Ishikawa (cell line): ENCODE measurements around the gene CSNK1D.

Source experiments
- CEBPB ChIP-seq: IDR thresholded peaks from 2 replicates; pipeline ENCODE4 v1.6.1; 2012
- CREB1 ChIP-seq: IDR thresholded peaks from 2 replicates; pipeline ENCODE4 v1.6.1; 2012; ENCODE audit warnings: low read depth
- EGR1 ChIP-seq: IDR thresholded peaks from 2 replicates; pipeline ENCODE4 v1.6.1; 2012
- EP300 ChIP-seq: IDR thresholded peaks from 2 replicates; pipeline ENCODE4 v1.6.1; 2012; ENCODE audit warnings: borderline replicate concordance
- FOXM1 ChIP-seq: IDR thresholded peaks from 2 replicates; pipeline ENCODE4 v1.6.1; 2012; ENCODE audit warnings: low read depth, borderline replicate concordance
- MAX ChIP-seq: IDR thresholded peaks from 2 replicates; pipeline ENCODE4 v1.6.1; 2012
- NFIC ChIP-seq: IDR thresholded peaks from 2 replicates; pipeline ENCODE4 v1.6.1; 2012
- RAD21 ChIP-seq: IDR thresholded peaks from 2 replicates; pipeline ENCODE4 v1.6.1; 2012; ENCODE audit warnings: low read depth
- REST ChIP-seq: IDR thresholded peaks from 2 replicates; pipeline ENCODE4 v1.6.1; 2012; ENCODE audit warnings: low read depth, mild to moderate bottlenecking
- TAF1 ChIP-seq: IDR thresholded peaks from 2 replicates; pipeline ENCODE4 v1.6.1; 2012; ENCODE audit warnings: low read depth, mild to moderate bottlenecking
- TCF12 ChIP-seq: IDR thresholded peaks from 2 replicates; pipeline ENCODE4 v1.6.1; 2012; ENCODE audit warnings: low read depth
- TEAD4 ChIP-seq: IDR thresholded peaks from 2 replicates; pipeline ENCODE4 v1.6.1; 2012
- YY1 ChIP-seq: IDR thresholded peaks from 2 replicates; pipeline ENCODE4 v1.6.1; 2012; ENCODE audit warnings: low read depth
- ZBTB7A ChIP-seq: IDR thresholded peaks from 2 replicates; pipeline ENCODE4 v1.6.1; 2012; ENCODE audit warnings: low read depth
- TF ChIP-seq, protein P1 (sequence below): IDR thresholded peaks from 2 replicates; pipeline ENCODE4 v1.6.1; 2012

CSNK1D gene

DNA sequence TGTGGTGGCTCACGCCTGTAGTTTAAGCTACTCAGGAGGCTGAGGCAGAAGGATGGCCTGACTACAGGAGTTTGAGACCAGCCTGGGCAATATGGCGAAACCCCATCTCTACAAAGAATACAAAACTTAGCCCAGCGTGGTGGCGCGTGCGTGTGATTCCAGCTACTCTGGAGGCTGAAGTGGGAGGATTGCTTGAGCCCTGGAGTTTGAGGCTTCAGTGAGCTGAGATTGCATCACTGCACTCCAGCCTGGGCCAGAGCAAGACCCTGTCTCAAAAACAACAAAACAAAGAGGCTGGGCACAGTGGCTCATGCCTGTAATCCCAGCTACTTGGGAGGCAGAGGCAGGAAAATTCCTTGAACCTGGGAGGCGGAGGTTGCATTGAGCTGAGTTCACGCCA lies 7.0 kb upstream of the CSNK1D start:
- TF ChIP-seq TAF1, result no peak
- no peak for TF ChIP-seq MAX
- no peak for TF ChIP-seq EP300
- no peak for TF ChIP-seq NFIC
- TF ChIP-seq CEBPB, result no peak
- TF ChIP-seq TCF12, result no peak
- TF ChIP-seq TEAD4, result no peak
- TF ChIP-seq EGR1, result no peak
- TF ChIP-seq YY1, result no peak
- no peak for TF ChIP-seq RAD21
- TF ChIP-seq, protein P1, sequence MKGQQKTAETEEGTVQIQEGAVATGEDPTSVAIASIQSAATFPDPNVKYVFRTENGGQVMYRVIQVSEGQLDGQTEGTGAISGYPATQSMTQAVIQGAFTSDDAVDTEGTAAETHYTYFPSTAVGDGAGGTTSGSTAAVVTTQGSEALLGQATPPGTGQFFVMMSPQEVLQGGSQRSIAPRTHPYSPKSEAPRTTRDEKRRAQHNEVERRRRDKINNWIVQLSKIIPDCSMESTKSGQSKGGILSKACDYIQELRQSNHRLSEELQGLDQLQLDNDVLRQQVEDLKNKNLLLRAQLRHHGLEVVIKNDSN, result no peak

DNA sequence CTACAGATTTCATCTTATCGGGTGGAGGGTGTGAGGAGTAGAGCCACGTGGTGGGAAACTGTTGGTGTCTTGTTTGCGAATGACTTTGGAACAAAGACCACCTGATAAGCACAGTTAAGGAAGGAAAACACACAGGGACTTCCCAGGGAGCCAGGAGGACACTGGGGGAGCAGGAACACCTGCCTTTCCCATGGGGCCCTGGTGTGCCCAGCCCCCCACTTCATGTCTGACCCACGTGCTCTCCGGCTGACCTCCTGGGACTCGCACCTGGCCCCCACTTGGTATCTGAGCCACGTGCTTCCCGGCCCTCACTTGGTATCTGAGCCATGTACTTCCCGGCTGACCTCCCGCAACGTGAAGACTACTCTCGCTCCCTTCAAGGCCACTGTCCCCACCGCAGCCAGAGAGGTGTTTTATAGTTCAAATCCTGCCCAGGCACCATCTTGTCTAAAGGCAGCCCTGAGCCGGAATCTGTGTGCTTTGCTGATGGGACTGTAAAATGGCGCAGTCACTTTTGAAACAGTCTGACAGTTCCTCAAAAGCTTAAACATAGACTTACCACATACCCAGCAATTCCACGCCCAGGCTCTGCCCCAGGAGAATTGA lies 5.4 kb upstream of the CSNK1D start:
- no peak for TF ChIP-seq TCF12
- TF ChIP-seq NFIC, result no peak
- no peak for TF ChIP-seq ZBTB7A
- no peak for TF ChIP-seq TAF1
- no peak for TF ChIP-seq MAX
- TF ChIP-seq FOXM1, result no peak

GRCh38 chr17:82278308-82278707 lies 4.8 kb upstream of the CSNK1D start:
- TF ChIP-seq CREB1, result no peak
- no peak for TF ChIP-seq EP300
- TF ChIP-seq FOXM1, result no peak
- no peak for TF ChIP-seq CEBPB
- no peak for TF ChIP-seq ZBTB7A

DNA sequence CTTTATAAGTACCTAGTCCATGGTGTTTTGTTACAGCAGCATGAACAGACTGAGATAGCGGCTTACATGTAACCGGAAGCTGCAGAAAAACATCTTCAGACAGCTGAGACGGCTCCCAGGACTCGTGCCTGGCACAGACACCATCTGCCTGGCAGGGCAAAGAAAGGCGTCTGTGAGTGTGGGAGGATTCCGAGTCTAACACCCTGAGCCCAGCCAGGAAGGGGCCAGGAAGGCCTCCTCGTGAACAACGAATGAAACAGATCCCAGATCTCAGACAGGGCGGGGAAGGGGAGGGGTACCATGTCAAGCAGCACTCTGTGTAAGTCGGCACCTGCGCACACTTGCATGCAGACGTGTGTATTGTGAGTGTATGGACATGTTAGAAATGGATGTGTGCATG lies 4.4 kb upstream of the CSNK1D start:
- TF ChIP-seq FOXM1 (no peak), MAX (no peak), EGR1 (no peak), EP300 (no peak), RAD21 (no peak), REST (no peak), TCF12 (no peak), CEBPB (no peak), CREB1 (no peak), TAF1 (no peak), ZBTB7A (no peak), TEAD4 (no peak), YY1 (no peak)
- TF ChIP-seq, protein P1, result no peak

- TF ChIP-seq TCF12, result no peak
- no peak for TF ChIP-seq NFIC
- TF ChIP-seq EP300, result no peak
- TF ChIP-seq CREB1, result no peak
- no peak for TF ChIP-seq CEBPB
- TF ChIP-seq EGR1, result no peak
Measured at GRCh38 chr17:82276938-82277337, 3.4 kb upstream of the CSNK1D start.

DNA sequence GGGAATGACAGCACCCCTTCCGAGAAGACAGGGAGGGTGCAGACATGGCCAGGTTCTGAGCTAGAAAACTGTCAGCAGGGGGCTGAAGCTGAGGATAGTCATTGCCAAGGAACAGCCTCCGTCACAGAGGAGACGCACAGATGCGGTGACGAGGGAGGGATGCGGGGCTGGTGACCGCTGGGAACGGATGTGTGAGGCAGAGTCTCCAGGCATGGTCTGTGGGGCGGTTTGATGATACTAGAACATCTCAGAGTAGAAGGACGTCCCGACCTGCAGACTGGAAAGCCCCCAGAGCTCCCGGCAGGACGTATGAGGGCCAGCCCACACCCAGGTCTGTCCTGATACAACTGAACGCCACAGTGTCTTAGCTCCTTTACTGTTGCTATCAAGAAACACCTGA lies 1.8 kb upstream of the CSNK1D start:
- TF ChIP-seq EGR1 (no peak), ZBTB7A (no peak), REST (no peak), CREB1 (no peak), YY1 (no peak), FOXM1 (no peak), EP300 (no peak), CEBPB (no peak), TCF12 (no peak), TAF1 (no peak), MAX (no peak), TEAD4 (no peak), NFIC (no peak), RAD21 (no peak)
- TF ChIP-seq, protein P1, result no peak
